DMS53 (cell line): ENCODE measurements around the gene SDR9C7.
"Not testable (repeated sequence)": the region's sequence is repeated elsewhere in the genome, so short reads cannot be mapped to it uniquely, and the experiment has no call there.

Experiments
- DNase-seq: peaks from one replicate; lab custom pipeline; 2025; lab: John Stamatoyannopoulos, UW

SDR9C7 gene

DNA sequence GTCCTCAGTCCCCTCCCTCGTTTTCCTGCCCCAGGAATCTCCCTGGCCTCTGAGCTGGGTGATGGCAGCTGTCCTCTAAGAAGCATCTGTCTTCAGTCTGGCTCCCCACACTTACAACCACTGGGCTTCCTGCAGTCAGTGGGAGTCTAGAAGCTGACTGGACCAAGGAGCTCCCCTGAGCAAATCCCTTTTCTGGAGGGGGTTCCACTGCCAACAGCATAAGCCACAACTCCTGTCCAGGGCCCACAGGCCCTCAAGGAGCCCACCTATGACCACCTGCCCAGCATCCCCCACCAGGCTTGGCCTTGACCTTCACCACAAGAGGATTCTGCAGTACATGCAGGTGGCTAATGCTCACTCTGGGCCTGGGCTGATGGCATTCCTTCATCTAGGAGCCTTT lies 19.1 kb upstream of the SDR9C7 start:
- no peak for DNase-seq

DNA sequence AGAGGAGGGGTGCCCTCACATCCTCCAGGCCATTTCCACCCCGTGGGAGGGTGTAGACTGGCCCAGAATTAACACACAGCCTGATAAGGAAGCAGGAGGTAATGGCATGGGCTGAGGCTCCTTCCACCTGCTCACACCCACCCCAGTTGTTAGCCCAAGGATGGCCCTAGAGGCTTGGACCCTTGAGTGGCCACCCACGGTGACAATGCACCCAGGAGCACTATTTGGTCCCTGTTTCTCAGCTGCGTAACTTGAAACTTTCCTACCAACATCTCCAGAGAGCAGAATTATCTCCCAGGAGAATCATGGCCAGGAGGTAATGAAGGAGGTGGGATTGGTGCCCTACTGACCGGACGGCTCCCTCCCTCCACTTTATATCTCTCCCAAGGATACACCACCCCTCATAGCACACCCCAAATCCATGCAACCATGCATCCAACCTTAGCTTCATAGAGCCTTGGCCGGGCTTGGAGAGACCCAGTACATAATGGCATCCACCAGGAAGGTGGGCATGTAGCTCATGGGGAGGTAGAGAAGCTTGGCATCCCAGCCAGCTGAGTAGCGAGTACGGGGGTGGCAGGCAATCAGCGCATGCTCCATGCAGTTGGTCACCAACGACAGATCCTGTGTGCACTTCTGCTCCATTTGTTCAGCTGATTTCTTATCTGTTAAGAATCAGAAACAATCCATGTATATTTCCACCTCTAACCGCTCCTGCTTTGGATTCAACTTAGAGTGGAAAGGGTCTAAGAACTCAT lies 17.6 kb upstream of the SDR9C7 start:
- no peak for DNase-seq

DNA sequence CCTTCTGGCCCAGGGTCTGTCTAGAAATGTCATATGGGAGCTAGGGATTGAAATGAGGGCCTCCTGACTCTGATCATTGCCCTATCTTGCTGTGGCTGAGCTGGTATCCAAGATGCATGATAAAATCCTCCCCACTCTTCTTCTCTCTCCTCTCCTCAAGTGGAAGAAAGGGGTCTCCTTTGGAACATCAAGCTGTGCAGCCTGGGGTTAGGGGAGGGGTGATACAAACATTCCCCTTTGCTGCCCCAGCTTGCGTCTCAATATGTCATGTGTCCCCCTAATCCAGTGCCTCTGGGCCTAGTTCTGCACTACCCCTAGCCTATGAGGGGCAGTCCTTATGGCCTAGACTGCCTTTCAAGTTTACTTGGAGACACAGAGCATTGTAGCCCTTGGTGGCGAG lies 14.7 kb upstream of the SDR9C7 start:
- no peak for DNase-seq

DNA sequence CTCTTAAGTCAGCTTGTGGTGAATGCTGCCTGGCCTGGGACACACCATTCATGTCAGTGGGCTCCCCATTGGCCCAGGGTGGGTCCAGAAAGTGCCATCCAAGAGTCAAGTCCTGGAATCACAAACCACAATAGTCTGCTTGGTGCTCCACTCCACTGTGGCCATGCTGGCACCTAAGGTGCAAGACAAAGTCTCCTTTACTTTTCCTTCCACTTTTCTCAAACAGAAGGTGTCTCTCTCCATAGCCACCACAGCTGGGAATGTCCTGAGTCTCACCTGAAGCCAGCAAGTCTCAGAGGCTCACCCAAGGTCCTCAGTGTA lies 14.2 kb upstream of the SDR9C7 start:
- DNase-seq: no peak

DNA sequence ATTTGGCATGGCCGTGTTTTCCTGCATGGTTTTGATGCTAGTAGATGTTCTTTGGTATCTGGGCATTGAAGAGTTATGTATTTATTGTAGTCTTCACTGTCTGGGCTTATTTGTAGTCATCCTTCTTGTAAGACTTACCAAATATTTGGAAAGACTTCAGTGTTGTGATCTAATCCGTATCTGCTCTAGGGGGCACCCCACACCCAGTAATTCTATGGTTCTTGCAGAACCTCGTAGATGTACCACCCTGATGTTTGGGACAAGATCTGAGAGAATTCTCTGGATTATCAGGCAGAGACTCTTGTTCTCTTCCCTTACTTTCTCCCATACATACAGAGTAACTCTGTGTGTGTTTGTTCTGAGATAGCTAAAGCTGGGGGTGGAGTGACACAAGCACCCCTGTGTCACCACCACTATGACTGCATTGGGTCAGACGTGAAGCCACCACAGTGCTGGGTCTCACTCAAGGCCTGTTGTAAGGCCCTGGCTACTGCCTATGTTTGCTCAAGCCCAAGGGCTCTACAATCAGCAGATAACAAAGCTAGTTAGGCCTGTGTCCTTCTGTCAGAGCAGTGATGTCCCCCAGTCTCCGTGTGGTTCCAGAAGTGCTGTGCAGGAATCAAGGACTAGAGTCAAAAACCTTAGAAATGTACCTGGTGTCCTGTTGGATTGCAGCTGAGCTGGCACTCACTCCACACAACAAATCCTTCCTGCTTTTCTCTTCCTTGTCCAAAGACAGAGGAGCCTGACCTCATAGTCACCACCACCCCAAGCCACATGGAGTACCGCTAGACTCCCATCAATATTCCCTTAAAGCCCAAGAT lies 13.6 kb upstream of the SDR9C7 start:
- DNase-seq: peak; percentile 20

DNA sequence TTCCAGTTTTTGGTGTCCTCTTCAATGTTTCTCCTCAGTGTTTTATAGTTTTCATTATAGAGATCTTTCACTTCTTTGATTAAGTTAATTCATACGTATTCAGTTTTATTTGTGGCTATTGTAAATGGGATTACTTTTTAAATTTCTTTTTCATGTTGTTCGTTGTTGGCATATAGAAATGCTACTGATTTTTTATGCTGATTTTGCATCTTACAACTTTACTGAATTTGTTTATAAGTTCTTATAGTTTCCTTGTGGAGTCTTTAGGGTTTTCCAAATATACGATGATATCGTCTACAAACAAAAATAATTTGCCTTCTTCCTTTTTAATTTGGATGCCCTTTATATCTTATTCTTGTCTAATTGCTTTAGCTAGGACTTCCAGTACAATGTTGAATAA lies 9.7 kb upstream of the SDR9C7 start:
- no peak for DNase-seq

DNA sequence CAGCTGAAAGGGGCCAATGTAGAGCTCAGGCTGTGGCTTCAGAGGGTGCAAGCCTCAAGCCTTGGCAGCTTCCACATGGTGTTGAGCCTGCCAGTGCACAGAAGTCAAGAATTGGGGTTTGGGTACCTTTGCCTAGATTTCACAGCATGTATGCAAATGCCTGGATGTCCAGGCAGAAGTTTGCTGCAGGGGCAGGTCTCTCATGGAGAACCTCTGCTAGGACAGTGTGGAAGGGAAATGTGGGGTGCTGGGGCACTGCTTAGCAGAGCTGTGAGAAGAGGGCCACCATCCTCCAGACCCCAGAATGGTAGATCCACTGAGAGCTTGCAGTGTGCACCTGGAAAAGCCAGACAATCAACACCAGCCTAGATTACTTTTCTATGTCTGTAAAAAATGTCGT lies 9.2 kb upstream of the SDR9C7 start:
- DNase-seq: not testable (repeated sequence)

DNA sequence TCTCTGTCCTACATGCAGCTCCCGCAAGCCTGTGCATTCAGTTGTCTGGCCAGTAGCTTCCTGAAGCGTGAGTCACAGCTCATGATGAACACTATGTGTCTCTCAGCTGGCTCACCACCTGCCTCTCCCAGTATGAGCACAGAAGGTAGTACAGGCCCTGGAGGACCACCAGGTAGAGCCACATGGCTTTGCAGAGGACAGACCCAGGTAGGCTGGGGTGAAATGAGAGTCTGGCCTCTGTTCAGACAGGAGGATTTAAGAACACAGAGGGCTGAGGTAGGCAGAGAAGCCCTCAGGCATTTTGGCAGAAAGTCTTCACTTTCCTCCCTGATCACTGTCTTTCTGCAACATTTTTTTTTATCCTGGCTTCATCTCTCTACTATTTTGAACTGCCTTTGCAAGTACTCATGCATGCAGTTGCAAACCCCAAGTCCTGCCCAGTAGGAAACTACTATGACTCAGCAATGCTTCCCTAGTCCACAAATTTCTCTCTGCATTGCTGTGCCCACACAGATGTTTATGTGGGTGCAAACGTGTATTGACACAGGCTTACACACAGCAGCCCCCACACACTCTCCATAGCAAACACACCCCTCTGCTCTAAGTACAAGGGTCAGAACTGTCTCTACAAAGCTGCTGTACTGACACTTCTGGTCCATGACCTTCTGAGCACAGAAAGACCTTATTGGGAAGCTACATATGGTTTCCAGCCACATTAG lies 7.2 kb upstream of the SDR9C7 start:
- DNase-seq: peak; percentile 79

DNA sequence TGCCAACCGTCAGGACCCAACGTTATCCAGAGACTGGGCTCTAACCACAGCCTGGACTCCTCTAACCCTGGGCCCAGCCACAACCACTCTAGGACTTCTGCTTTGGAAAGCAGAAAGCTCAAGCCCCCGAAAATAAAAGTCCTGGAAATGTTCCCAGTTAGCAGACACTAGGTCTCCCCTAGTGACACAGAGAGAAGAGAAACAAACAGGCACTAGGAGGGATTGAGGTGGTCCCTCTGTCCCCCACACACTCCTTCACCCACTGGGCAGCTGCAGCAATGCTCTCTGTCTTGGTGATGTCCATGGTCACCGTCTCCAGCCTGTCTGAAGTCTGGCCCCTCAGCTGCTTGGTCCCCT lies 6.7 kb upstream of the SDR9C7 start:
- not testable (repeated sequence) for DNase-seq

DNA sequence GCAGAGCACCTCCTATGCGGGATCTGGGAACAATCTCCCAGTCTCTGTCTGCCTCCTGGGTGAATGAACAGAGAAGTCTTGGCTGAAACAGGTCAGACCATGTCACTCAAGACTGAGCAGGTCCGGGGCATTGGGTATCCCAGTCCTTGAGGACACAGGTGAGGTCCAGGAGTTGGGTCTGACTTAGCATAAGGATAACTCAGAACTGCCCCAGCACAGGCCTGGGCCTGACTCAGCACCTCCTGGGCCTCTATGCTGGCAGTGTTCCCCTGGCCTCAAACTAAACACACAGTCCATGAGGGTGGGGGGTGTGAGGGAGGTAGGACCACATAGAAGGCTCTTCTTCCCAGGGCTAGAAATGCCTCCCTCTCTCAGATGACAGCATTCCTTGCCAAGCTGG lies 1.5 kb upstream of the SDR9C7 start:
- DNase-seq: no peak

DNA sequence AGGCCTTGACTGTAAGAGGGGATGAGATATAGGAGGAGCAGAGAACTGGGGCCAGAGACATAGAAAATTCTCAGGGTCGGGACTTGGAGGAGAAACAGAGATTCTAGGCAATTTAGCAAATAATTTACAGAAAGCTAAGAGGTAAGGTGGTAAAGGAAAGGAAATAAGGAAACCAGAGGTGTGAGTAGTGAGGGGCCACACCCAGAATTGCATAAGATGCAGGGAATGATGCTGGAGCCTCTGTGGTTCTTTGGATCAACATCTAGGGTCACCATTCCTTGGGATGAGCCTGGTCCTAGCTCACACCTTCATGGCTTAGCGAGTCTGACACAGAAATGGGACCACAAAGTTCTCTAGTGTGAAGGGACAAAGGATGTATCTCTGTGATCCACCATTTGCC lies 949 bp upstream of the SDR9C7 start:
- DNase-seq: no peak

DNA sequence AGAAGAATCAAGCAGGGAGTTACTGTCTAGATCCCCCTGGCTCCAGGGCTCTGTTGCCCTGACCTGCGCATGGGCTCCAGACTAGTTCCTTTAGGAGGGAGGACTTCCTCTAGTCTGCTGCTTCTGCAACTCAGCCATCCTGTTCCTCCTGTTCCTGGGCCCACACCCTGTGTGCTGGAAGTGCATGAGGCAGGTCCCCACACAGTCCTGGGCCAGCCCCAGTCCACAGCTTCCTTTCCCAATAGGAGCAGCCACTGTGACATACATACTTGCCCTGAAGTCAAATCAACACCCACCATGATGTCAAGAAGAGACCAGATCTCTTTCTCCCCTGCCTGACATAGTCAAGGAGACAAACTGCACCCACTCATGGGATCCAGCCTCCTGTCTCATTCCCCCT lies 1.3 kb downstream of the SDR9C7 start:
- no peak for DNase-seq

DNA sequence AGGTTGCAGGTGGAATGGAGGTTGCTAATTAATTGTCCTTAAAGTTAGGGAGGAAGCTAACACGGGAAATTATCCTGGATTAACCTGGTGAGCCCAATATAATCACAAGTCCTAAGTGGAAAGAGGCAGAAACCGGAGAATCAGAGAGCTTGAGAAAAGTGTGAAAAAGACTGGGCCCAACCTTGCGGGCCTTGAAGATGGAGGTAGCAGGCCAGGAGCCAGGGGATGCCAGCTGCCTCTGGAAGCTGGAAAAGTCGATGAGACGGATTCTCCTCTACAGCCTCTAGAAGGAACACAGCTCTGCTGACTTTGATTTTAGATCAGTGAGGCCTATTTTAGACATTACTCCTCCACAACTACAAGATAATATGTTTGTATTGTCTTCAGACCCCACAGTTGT lies 2.1 kb downstream of the SDR9C7 start:
- DNase-seq: no peak

DNA sequence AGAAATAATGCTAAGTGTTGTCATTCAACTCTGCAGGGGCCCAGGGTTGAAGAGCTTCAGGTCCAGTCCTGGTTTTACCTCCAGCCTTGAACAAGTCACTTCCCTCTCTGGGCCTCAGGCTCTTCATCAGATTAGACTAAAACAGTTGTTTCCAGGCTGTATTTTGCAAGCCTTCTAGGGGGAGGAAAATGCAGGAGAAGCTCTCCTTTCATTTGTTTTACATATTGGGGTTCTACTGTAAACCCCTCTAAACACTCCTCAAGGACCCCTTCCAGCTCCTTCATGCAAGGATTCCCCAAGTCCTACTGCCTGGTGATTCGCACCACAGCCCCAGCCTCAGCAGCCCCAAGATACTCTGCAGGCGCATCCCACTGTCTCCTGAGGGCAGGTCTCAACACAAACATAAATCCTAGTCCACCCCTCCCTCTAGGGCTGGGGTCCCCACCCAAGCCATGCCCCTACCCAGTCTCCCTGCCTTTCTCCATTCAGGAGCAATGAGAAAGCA lies 2.7 kb downstream of the SDR9C7 start:
- peak; percentile 48 for DNase-seq

DNA sequence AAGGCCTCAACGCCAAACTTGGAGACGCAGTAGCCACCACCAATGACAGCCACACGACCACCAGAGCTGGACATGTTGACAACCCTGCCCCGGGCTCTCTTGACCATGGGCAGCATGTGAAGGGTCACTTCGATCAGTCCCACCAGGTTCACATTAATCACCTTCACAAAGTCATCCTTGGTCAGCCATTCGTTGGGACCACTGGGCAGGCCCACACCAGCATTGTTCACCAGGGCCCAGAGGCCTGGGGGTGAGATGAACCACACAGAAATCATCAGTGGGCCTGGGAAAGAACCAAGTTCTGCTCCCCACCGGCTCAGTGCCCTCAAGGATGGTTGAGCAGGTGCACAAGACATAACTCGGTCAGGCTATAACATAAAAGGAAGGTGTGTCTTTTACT lies 4.0 kb downstream of the SDR9C7 start:
- no peak for DNase-seq

DNA sequence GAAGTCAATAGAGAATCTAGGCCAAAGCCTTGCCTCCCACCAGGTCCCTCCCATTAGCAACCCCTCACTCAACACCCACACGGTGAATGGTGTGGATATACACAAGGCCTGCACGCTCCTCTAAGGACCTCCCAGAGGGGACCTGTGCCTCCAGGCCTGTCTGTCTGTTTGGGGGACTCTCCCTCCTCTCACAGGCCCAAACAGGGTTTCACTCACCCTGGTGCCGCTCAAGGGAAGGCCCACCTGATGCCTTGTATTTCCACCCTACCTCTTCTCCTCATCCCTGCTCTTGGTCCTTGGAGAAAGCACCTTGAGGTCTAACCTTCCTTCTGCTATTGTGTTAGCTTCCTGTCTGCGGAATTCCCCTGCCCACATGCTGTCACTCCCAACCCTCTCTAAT lies 4.4 kb downstream of the SDR9C7 start:
- DNase-seq: no peak

DNA sequence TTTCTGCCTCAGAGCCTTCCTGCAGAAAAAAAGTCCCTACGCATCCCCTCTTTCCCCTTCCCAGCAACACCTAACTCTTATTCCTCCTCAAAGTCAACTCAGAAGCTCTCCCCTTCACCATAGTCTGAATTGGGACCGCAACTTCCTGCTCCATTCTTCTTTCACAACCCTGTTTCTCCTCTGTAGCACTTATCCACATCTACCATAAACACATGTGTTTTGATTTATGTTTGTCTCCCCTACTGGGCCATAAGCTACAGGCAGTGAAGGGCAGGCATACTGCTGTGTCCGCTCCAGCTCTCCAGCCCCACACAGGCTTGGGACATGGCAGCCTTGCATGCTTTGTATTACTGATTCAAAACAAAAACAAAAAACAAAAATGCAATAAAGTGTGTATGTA lies 5.9 kb downstream of the SDR9C7 start:
- no peak for DNase-seq

DNA sequence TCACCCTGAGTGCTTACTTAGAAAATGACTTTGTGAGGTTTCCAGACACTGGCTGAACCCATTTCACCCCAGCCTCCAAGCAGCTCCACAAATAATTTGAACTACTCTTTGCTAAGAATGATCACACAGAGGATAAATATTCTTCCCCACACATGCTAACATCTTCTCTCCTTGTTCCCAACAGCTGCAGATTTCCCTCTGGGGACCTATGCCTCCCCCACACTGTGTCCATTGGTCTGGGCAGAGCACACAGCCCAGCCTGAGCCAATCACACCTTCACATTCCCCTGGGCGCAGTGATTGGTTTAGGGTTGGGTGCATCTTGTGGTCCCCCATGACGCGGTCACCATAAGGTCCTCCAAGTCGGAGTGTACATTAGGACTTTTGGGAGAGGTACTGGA lies 6.9 kb downstream of the SDR9C7 start:
- DNase-seq: no peak

DNA sequence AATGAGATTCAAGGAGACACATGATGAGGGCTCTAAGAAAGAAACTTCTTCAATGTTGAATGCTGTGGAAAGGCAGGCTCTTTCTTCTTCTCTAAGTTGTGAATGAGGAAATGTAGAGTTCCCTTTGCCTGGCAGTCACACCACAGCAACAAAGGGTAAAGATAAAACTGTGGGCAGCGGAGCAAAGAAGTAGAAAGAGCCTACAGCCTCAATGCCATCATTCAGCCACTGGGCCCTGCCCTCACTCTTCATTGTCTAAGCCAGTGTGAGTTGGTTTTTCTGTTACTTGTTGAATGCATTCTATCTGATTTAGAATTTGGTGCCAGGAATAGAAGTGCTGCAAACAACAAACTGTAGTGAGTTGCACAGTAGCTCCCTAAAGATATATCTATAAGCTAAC lies 12.2 kb downstream of the SDR9C7 start:
- no peak for DNase-seq

DNA sequence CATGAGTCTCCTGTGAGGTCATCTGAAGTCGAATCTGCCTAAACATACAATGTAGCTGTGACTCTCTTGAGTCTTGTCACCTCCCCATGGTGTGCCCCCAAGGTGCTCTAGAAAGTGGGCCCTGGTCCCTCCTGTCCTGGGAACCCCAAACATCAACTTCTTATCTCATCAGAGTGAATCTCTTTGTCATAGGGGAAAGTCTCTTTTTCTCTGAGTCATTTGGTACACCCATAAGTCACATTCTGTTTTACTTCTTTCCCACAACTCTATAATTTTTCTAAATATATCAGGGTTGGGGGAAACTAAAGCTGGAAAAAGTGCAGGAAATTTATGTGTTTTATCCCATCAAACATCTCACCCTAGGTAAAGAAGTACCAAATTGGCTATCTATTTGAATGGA lies 12.9 kb downstream of the SDR9C7 start:
- no peak for DNase-seq

DNA sequence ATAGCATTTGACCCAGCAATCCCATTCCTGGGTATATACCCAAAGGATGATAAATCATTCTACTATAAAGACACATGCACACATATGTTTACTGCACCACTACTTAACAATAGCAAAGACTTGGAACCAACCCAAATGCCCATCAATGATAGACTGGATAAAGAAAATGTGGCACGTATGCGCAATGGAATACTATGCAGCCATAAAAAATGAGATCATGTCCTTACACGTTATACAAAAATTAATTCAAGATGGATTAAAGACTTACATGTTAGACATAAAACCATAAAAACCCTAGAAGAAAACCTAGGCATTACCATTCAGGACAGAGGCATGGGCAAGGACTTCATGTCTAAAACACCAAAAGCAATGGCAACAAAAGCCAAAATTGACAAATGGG lies 16.1 kb downstream of the SDR9C7 start:
- not testable (repeated sequence) for DNase-seq

DNA sequence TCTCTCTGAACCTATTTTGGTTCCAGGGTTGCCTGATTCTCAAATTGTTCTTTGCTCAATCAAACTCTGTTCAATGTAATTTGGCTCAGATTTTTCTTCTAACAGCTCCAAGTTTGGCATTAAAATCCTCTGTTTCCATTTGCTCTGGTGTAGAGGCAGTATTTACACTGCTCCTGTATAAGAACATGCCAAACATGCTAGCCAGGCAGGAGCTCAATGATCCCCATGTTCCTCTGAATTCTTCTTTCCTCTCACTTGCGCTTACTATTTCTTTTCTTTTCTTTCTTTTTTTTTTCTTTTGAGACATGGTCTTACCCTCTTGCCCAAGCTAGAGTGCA lies 17.2 kb downstream of the SDR9C7 start:
- no peak for DNase-seq

DNA sequence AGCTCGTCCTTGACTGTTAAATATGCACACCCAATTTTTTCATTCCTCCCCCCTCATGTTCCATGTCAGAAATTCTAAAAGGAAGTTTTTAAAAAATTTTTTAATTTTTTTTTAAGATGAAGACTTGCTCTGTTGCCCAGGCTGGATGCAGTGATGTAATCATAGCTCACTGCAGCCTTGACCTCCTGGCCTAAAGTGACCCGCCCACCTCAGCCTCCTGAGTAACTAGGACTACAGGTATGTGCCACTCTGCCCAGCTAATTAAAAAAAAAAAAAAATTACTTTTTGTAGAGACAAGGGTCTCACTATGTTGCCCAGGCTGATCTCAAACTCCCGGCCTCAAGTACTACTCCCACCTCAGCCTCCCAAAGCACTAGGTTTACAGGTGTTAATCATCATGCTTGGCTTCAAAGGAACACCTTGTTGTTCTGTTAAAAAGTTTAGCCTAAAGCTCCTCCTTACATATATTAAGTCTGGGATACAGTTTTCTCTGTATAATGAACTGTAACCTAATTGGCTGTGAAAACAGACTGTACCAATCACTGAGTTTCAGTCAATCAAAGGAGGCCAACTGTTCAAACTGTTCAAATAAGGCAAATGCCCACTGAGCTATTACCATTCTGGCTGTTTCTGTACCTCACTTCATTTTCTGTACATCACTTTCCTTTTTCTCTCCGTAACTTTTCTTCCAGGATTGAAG lies 17.8 kb downstream of the SDR9C7 start:
- no peak for DNase-seq
